PC-9 (cell line): ENCODE data around the gene DOCK2. TPM values are rescaled to one million over a fixed set of nuclear protein-coding genes. Genes with fewer than 3 reads are reported as not detected.

Experiments
- BruUV-seq: library from RNA; stranded (reverse); fragments of 400-500 nt; replicated peaks from 2 replicates; lab custom pipeline; 2021; lab: Mats Ljungman, UMichigan
- CTCF ChIA-PET: fragments of 300-600 bp; sonication (Branson Sonifier 250); formaldehyde crosslinking; loops from one replicate; lab custom pipeline; 2022; ENCODE audit warnings: antibody characterized with exemption; lab: Charles Lee
- POLR2A ChIA-PET: fragments of 300-600 bp; sonication (Branson Sonifier 250); formaldehyde crosslinking; loops from one replicate; lab custom pipeline; 2022; ENCODE audit warnings: antibody characterized with exemption; ENCODE audit not compliant: unreplicated experiment; lab: Charles Lee
- DNase-seq, 2 experiments: peaks; one replicate each; pipeline versions ENCODE4 v3.0.0 to v3.0.0-alpha.2; 2015 to 2022; ENCODE audit warnings: mixed read lengths in 1 of 2
- H2AFZ ChIP-seq: fragments of 200-600 bp; sonication (generic); 2 replicates; pipeline ENCODE4 v1.8.1; 2017; ENCODE audit warnings: antibody characterized with exemption
- H3F3A ChIP-seq: fragments of 200-600 bp; sonication (generic); 2 replicates; pipeline ENCODE4 v1.8.1; 2017; ENCODE audit warnings: antibody characterized with exemption, mild to moderate bottlenecking, low read depth; ENCODE audit not compliant: insufficient read depth
- H3K27ac ChIP-seq: fragments of 200-600 bp; sonication (generic); 2 replicates; pipeline ENCODE4 v1.6.1; 2016; ENCODE audit warnings: mixed run types
- H3K27me3 ChIP-seq: fragments of 200-600 bp; sonication (generic); 2 replicates; pipeline ENCODE4 v1.6.1; 2016; ENCODE audit warnings: low read depth, mixed run types; ENCODE audit not compliant: insufficient read depth
- H3K36me3 ChIP-seq: fragments of 200-600 bp; sonication (generic); 2 replicates; pipeline ENCODE4 v1.6.1; 2016; ENCODE audit warnings: low read depth, mixed run types
- H3K4me1 ChIP-seq: fragments of 200-600 bp; sonication (generic); replicated peaks from 2 replicates; pipeline ENCODE4 v1.6.1; 2016; ENCODE audit warnings: mixed run types; ENCODE audit not compliant: insufficient read depth
- H3K4me2 ChIP-seq: fragments of 200-600 bp; sonication (generic); 2 replicates; pipeline ENCODE4 v1.6.1; 2017; ENCODE audit warnings: mixed run types
- H3K4me3 ChIP-seq: fragments of 200-600 bp; sonication (generic); 2 replicates; pipeline ENCODE4 v1.6.1; 2016; ENCODE audit warnings: mixed run types
- H3K79me2 ChIP-seq: fragments of 200-600 bp; sonication (generic); 2 replicates; pipeline ENCODE4 v1.6.1; 2017; ENCODE audit warnings: low read depth, mixed run types
- H3K9me2 ChIP-seq: fragments of 200-600 bp; sonication (generic); 2 replicates; pipeline ENCODE4 v1.8.1; 2017; ENCODE audit warnings: mild to moderate bottlenecking; ENCODE audit not compliant: insufficient read depth
- H3K9me3 ChIP-seq: fragments of 200-600 bp; sonication (generic); 2 replicates; pipeline ENCODE4 v1.8.1; 2016; ENCODE audit warnings: low read depth; ENCODE audit not compliant: insufficient read depth
- H4K20me1 ChIP-seq: fragments of 200-600 bp; sonication (generic); 2 replicates; pipeline ENCODE4 v1.8.1; 2017; ENCODE audit not compliant: insufficient read depth
- CTCF ChIP-seq: fragments of 200-600 bp; sonication (generic); conservative IDR thresholded peaks from 2 replicates; pipeline ENCODE4 v1.6.1; 2017; ENCODE audit warnings: mixed run types, antibody characterized with exemption, mild to moderate bottlenecking, moderate library complexity
- EZH2 ChIP-seq: fragments of 200-600 bp; sonication (generic); IDR thresholded peaks from 2 replicates; pipeline ENCODE4 v1.8.0; 2017; ENCODE audit warnings: antibody characterized with exemption, low read depth
- intact Hi-C: fragments of 100-400 bp; cut with micrococcal nuclease; formaldehyde crosslinking; loops from one replicate; pipeline ENCODE4 v1.10.0; 2022; ENCODE audit not compliant: unreplicated experiment
- total RNA-seq: library from RNA; stranded (reverse); gene quantifications from 2 replicates; pipeline ENCODE4 v1.2.3, GENCODE V29; 2021

The DOCK2 gene
- total RNA-seq, 1 experiment from 2014 or later, result 0.41 TPM

- CTCF ChIA-PET, result no interaction called here
- BruUV-seq, result no TSS peak
- intact Hi-C loops, result no loop called here
Observed at GRCh38 chr5:169789417-169789940, 152.4 kb downstream of the DOCK2 start.

DNA sequence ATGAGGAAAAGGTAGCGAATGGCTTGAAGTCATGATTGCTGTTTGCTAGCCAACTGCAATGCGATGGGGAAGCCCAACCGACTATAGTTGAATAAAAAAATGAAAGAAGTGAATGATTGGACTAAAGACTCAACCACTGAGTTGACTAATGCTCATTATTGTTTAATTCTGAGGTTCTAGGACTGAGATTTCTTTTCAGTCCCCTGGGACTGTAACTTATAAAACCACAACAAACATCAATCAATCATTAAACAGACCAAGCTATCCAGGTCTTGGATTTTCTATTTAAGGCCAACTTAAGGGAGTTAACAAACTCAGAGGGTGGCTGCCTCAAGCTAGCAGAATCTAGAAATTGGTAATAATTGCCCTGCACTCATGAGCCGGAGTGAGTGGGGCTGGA lies 154.2 kb downstream of the DOCK2 start:
- no peaks in the 10 kb centered on the region for H3K36me3 ChIP-seq
- H3K4me2 ChIP-seq, result no peak overlapping the region
- H3K27me3 ChIP-seq, result no peaks in the 10 kb centered on the region
- no TSS peak for BruUV-seq
- no peak for DNase-seq
- no peak overlapping the region for H3K27ac ChIP-seq
- intact Hi-C loops, result no loop called here
- H3F3A ChIP-seq, result no peaks in the 10 kb centered on the region
- ChIA-PET POLR2A (no interaction called here), CTCF (no interaction called here)
- TF ChIP-seq EZH2, result no peak
- no peak for TF ChIP-seq CTCF
- H4K20me1 ChIP-seq, result no peaks in the 10 kb centered on the region
- H2AFZ ChIP-seq, result no peak overlapping the region
- H3K79me2 ChIP-seq, result no peaks in the 10 kb centered on the region
- peaks cover 10% of the 10 kb centered on the region for H3K4me1 ChIP-seq
- H3K9me2 ChIP-seq, result no peaks in the 10 kb centered on the region
- H3K9me3 ChIP-seq, result no peaks in the 10 kb centered on the region
- no peak overlapping the region for H3K4me3 ChIP-seq

More at GRCh38 chr5:169789417-169789940, 152.4 kb downstream of the DOCK2 start:
- Histone ChIP-seq H3K9me2 (no peaks in the 10 kb centered on the region), H3K9me3 (no peaks in the 10 kb centered on the region), H3K4me2 (no peak overlapping the region), H3F3A (no peaks in the 10 kb centered on the region), H4K20me1 (no peaks in the 10 kb centered on the region), H3K4me3 (no peak overlapping the region), H2AFZ (no peak overlapping the region), H3K27me3 (no peaks in the 10 kb centered on the region), H3K79me2 (no peaks in the 10 kb centered on the region), H3K27ac (no peak overlapping the region), H3K36me3 (no peaks in the 10 kb centered on the region), H3K4me1 (no peaks in the 10 kb centered on the region)
- TF ChIP-seq EZH2 (no peak), CTCF (no peak)
- POLR2A ChIA-PET, result no interaction called here
- no peak for DNase-seq

GRCh38 chr5:169795338-169795737 lies 158.3 kb downstream of the DOCK2 start:
- no peaks in the 10 kb centered on the region for H3K9me3 ChIP-seq

More at GRCh38 chr5:169795338-169795737, 158.3 kb downstream of the DOCK2 start:
- peak in 1 of 2 experiments; percentile 68 for DNase-seq
- H3K9me2 ChIP-seq, result no peaks in the 10 kb centered on the region
- CTCF ChIA-PET, result no interaction called here
- no peaks in the 10 kb centered on the region for H3K36me3 ChIP-seq
- POLR2A ChIA-PET, result no interaction called here
- no peak overlapping the region for H3K4me3 ChIP-seq
- peaks cover 21% of the 10 kb centered on the region for H3F3A ChIP-seq
- 0 out of 2 replicates have a peak overlapping the region, but pooled peaks have one; percentile 6 for H3K4me2 ChIP-seq
- intact Hi-C loops, result no loop called here
- BruUV-seq, result no TSS peak
- no peaks in the 10 kb centered on the region for H4K20me1 ChIP-seq
- H3K27ac ChIP-seq, result no peak overlapping the region
- H3K27me3 ChIP-seq, result no peaks in the 10 kb centered on the region
- TF ChIP-seq CTCF, result no peak
- TF ChIP-seq EZH2, result no peak
- H2AFZ ChIP-seq, result no peak overlapping the region
- no peaks in the 10 kb centered on the region for H3K79me2 ChIP-seq
- H3K4me1 ChIP-seq, result peaks cover 49% of the 10 kb centered on the region
